Keratinocyte (primary cell): ENCODE data around the gene S100A1. TPM values are rescaled to one million over a fixed set of nuclear protein-coding genes. Genes with fewer than 3 reads are reported as not detected.

Experiments used
- DNase-seq: peaks from one replicate; pipeline ENCODE4 v3.0.0-alpha.2; 2011; ENCODE audit warnings: low read depth, missing footprints, low spot score
- FAIRE-seq: peaks from 2 replicates; lab custom pipeline; 2011; peaks lifted over from hg19 to GRCh38; lab: Jason Lieb, UNC
- H2AFZ ChIP-seq: 2 replicates; pipeline ENCODE4 v1.6.0; 2012; ENCODE audit warnings: low read length, control low read depth, inconsistent platforms; ENCODE audit not compliant: control insufficient read depth
- H3K27ac ChIP-seq: 2 replicates; pipeline ENCODE4 v1.5.1; 2011; ENCODE audit warnings: low read length; ENCODE audit not compliant: control insufficient read depth, insufficient read depth
- H3K27me3 ChIP-seq: 3 replicates; pipeline ENCODE4 v1.6.0; 2011; ENCODE audit warnings: low read length; ENCODE audit not compliant: control insufficient read depth, insufficient read depth; ENCODE audit errors: extremely low read depth
- H3K36me3 ChIP-seq, 2 experiments: 2 replicates in 1 of 2; 3 replicates in 1 of 2; pipeline ENCODE4 v1.5.1; 2011; ENCODE audit warnings: low read length in 2 of 2, mild to moderate bottlenecking in 1 of 2; ENCODE audit not compliant: control insufficient read depth in 2 of 2, insufficient read depth in 2 of 2; ENCODE audit errors: extremely low read depth in 1 of 2
- H3K4me1 ChIP-seq: 3 replicates; pipeline ENCODE4 v1.5.1; 2011; ENCODE audit warnings: low read length; ENCODE audit not compliant: control insufficient read depth, insufficient read depth; ENCODE audit errors: extremely low read depth
- H3K4me2 ChIP-seq: 3 replicates; pipeline ENCODE4 v1.6.0; 2011; ENCODE audit warnings: low read depth, low read length; ENCODE audit not compliant: control insufficient read depth, insufficient read depth; ENCODE audit errors: extremely low read depth
- H3K4me3 ChIP-seq, 3 experiments: fragments of 200-600 bp in 1 of 3; sonication (generic) in 1 of 3; 2 replicates in 2 of 3; 3 replicates in 1 of 3; pipeline ENCODE4 v1.5.1; 2011 to 2016; ENCODE audit warnings: low read length in 3 of 3, mild to moderate bottlenecking in 3 of 3, control low read depth in 2 of 3, inconsistent platforms in 1 of 3, low read depth in 1 of 3, mixed read lengths in 1 of 3, mixed run types in 1 of 3, moderate library complexity in 1 of 3; ENCODE audit not compliant: control insufficient read depth in 2 of 3, insufficient read depth in 2 of 3; ENCODE audit errors: extremely low read depth in 1 of 3
- H3K79me2 ChIP-seq: 2 replicates; pipeline ENCODE4 v1.6.0; 2012; ENCODE audit warnings: low read length; ENCODE audit not compliant: control insufficient read depth, insufficient read depth
- H3K9ac ChIP-seq: 3 replicates; pipeline ENCODE4 v1.6.0; 2011; ENCODE audit warnings: low read length; ENCODE audit not compliant: control insufficient read depth, insufficient read depth; ENCODE audit errors: extremely low read depth
- H3K9me1 ChIP-seq: 3 replicates; pipeline ENCODE4 v1.6.0; 2011; ENCODE audit warnings: low read length; ENCODE audit not compliant: control insufficient read depth, insufficient read depth; ENCODE audit errors: extremely low read depth
- H3K9me3 ChIP-seq: 2 replicates; pipeline ENCODE4 v1.5.1; 2012; ENCODE audit warnings: low read depth, low read length; ENCODE audit not compliant: control insufficient read depth
- H4K20me1 ChIP-seq: 3 replicates; pipeline ENCODE4 v1.6.0; 2011; ENCODE audit warnings: low read length; ENCODE audit not compliant: control insufficient read depth, insufficient read depth; ENCODE audit errors: extremely low read depth
- EZH2 ChIP-seq: IDR thresholded peaks from one replicate; pipeline ENCODE4 v1.6.1; 2012; ENCODE audit warnings: inconsistent platforms, mild to moderate bottlenecking, low read length, moderate library complexity
- dilution Hi-C: fragments of 300-500 bp; cut with MboI; formaldehyde crosslinking; loops from one replicate; pipeline ENCODE4 v1.7.0; 2020; ENCODE audit warnings: low sequenced_read_pairs; ENCODE audit not compliant: extremely low pct_ligation_motif_present
- polyA plus RNA-seq, 5 experiments: library from polyadenylated mRNA; depleted of rRNA in 3 of 5; stranded (reverse) in 3 of 5; stranded (forward) in 1 of 5; unstranded in 1 of 5; fragments of >200 nt; gene quantifications; 1 replicate in 1 of 5; 2 replicates in 3 of 5; 3 replicates in 1 of 5; pipeline versions ENCODE4 v1.2.1 to v1.2.3, GENCODE V29; 2011 to 2012; ENCODE audit warnings: missing spikeins in 2 of 5, low read depth in 1 of 5, low replicate concordance in 1 of 5
- TF ChIP-seq, protein P1 (sequence below), 3 experiments: IDR thresholded peaks in 1 of 3; conservative IDR thresholded peaks in 1 of 3; optimal IDR thresholded peaks in 1 of 3; 2 replicates in 2 of 3; 3 replicates in 1 of 3; pipeline versions ENCODE3 to v1.5.1; 2011; ENCODE audit warnings: low read length in 3 of 3, mild to moderate bottlenecking in 3 of 3, moderate library complexity in 2 of 3, control low read depth in 1 of 3, inconsistent platforms in 1 of 3; ENCODE audit not compliant: insufficient read depth in 2 of 3; ENCODE audit errors: extremely low read depth in 1 of 3

The S100A1 gene
- polyA plus RNA-seq, 1 donor (not counting 4 experiments of a cell fraction or from before 2014, with no cell fraction given): 0.12 TPM

DNA sequence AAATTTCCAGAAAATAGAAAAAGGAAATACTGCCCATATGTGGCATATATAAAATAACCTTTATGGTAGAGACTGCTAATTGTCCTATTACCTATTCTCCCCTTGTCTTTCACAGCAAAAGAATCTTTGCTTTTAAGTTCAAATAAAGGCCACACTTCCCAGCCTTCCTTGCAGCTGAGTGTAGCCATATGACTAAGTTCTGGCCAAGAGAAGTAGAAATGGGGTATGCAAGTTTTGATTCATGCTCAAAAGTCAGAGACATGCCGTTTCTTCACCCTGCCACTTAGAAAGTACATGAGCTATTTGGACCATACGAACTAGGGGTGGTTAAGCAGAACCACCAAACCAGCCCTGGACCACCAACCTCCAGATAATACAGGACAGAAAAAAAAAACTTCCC is 44.3 kb upstream of the S100A1 start:
- H3K9ac ChIP-seq: no peak overlapping the region
- no peaks in the 10 kb centered on the region for H3K9me3 ChIP-seq
- no peaks in the 10 kb centered on the region for H3K9me1 ChIP-seq
- H2AFZ ChIP-seq: no peak overlapping the region
- no peaks in the 10 kb centered on the region for H4K20me1 ChIP-seq
- no peak for DNase-seq
- H3K36me3 ChIP-seq: no peaks in the 10 kb centered on the region
- H3K4me2 ChIP-seq: no peak overlapping the region
- no peaks in the 10 kb centered on the region for H3K79me2 ChIP-seq
- H3K4me3 ChIP-seq: no peak overlapping the region
- no peak overlapping the region for H3K27ac ChIP-seq
- H3K27me3 ChIP-seq: no peaks in the 10 kb centered on the region
- dilution Hi-C loops: no loop called here
- no peak for FAIRE-seq
- no peak for TF ChIP-seq EZH2
- TF ChIP-seq, protein P1, sequence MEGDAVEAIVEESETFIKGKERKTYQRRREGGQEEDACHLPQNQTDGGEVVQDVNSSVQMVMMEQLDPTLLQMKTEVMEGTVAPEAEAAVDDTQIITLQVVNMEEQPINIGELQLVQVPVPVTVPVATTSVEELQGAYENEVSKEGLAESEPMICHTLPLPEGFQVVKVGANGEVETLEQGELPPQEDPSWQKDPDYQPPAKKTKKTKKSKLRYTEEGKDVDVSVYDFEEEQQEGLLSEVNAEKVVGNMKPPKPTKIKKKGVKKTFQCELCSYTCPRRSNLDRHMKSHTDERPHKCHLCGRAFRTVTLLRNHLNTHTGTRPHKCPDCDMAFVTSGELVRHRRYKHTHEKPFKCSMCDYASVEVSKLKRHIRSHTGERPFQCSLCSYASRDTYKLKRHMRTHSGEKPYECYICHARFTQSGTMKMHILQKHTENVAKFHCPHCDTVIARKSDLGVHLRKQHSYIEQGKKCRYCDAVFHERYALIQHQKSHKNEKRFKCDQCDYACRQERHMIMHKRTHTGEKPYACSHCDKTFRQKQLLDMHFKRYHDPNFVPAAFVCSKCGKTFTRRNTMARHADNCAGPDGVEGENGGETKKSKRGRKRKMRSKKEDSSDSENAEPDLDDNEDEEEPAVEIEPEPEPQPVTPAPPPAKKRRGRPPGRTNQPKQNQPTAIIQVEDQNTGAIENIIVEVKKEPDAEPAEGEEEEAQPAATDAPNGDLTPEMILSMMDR (optimal IDR thresholded peaks at IDR 0.05 in 1 of 3, IDR thresholded peaks at IDR 0.05 in 1 of 3, conservative IDR thresholded peaks at IDR 0.05 in 1 of 3; ENCODE audit: extremely low read depth in 1 of 3, insufficient read depth in 2 of 3, low read length in 3 of 3): no peak
- H3K4me1 ChIP-seq: peaks cover 7% of the 10 kb centered on the region

DNA sequence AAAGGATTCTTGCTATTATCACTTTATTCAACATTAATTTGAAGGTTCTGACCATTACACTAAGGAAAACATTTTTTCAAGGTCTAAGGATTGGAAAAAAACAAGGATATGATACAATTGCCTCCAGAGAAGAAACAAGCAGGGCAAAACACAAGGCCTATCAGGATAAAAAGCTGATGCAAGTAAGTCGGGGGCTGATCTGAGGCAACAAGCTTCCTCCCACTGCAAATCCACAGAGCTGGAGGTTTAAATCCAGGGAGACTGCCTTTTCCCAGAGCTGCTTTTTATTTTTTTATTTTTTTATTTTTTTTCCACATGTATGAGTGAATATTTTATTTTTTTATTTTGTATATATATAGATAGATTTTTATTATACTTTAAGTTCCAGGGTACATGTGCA is 43.2 kb upstream of the S100A1 start:
- Histone ChIP-seq H3K9me3 (no peaks in the 10 kb centered on the region), H2AFZ (no peak overlapping the region), H3K27ac (no peak overlapping the region), H3K4me1 (peaks cover 7% of the 10 kb centered on the region), H3K4me2 (no peak overlapping the region), H3K36me3 (no peaks in the 10 kb centered on the region), H3K9ac (no peak overlapping the region), H3K79me2 (no peaks in the 10 kb centered on the region), H3K9me1 (no peaks in the 10 kb centered on the region), H3K4me3 (no peak overlapping the region), H4K20me1 (no peaks in the 10 kb centered on the region), H3K27me3 (no peaks in the 10 kb centered on the region)
- dilution Hi-C loops: no loop called here
- no peak for DNase-seq
- TF ChIP-seq, protein P1 (optimal IDR thresholded peaks at IDR 0.05 in 1 of 3, IDR thresholded peaks at IDR 0.05 in 1 of 3, conservative IDR thresholded peaks at IDR 0.05 in 1 of 3; ENCODE audit: extremely low read depth in 1 of 3, insufficient read depth in 2 of 3, low read length in 3 of 3): no peak
- FAIRE-seq: no peak
